GM21381 (cell line): ENCODE results near the gene KCNIP4.

Source experiments
- ATAC-seq: cut with Tn5 transposase; IDR thresholded peaks from one replicate; pipeline ENCODE4 v1.9.1; 2021; ENCODE audit warnings: mild to moderate bottlenecking, moderate library complexity; ENCODE audit not compliant: unreplicated experiment

Gene KCNIP4

GRCh38 chr4:21226637-21227538 lies 721.7 kb downstream of the KCNIP4 start:
- ATAC-seq: no peak

GRCh38 chr4:21211846-21212245 lies 736.7 kb downstream of the KCNIP4 start:
- ATAC-seq: no peak

- no peak for ATAC-seq
These were observed 738.7 kb downstream of the KCNIP4 start for GRCh38 chr4:21209860-21210259.

- no peak for ATAC-seq
These were observed 742.6 kb downstream of the KCNIP4 start for GRCh38 chr4:21205821-21206531.

- no peak for ATAC-seq
These were observed 745.2 kb downstream of the KCNIP4 start for GRCh38 chr4:21203416-21203815.

GRCh38 chr4:21202959-21203358 lies 745.6 kb downstream of the KCNIP4 start:
- no peak for ATAC-seq

GRCh38 chr4:21198683-21199082 lies 749.9 kb downstream of the KCNIP4 start:
- no peak for ATAC-seq

GRCh38 chr4:21195682-21196081 lies 752.9 kb downstream of the KCNIP4 start:
- ATAC-seq: no peak

- ATAC-seq: no peak
These were observed 756.2 kb downstream of the KCNIP4 start for GRCh38 chr4:21192367-21192766.

- ATAC-seq: no peak
These were observed 757.3 kb downstream of the KCNIP4 start for GRCh38 chr4:21191317-21191716.

GRCh38 chr4:21184788-21185187 lies 763.8 kb downstream of the KCNIP4 start:
- no peak for ATAC-seq

GRCh38 chr4:21181716-21182115 lies 766.9 kb downstream of the KCNIP4 start:
- no peak for ATAC-seq

GRCh38 chr4:21177871-21178270 lies 770.7 kb downstream of the KCNIP4 start:
- ATAC-seq: no peak

- no peak for ATAC-seq
These were observed 771.5 kb downstream of the KCNIP4 start for GRCh38 chr4:21177092-21177491.

- ATAC-seq: no peak
These were observed 780.9 kb downstream of the KCNIP4 start for GRCh38 chr4:21167711-21168110.

GRCh38 chr4:21155367-21155766 lies 793.2 kb downstream of the KCNIP4 start:
- no peak for ATAC-seq

- ATAC-seq: no peak
These were observed 809.2 kb downstream of the KCNIP4 start for GRCh38 chr4:21139327-21139726.

- no peak for ATAC-seq
These were observed 812.4 kb downstream of the KCNIP4 start for GRCh38 chr4:21136051-21136630.

GRCh38 chr4:21134994-21135393 lies 813.6 kb downstream of the KCNIP4 start:
- no peak for ATAC-seq

- no peak for ATAC-seq
These were observed 818.0 kb downstream of the KCNIP4 start for GRCh38 chr4:21130606-21131005.

GRCh38 chr4:21126014-21126512 lies 822.5 kb downstream of the KCNIP4 start:
- ATAC-seq: no peak

GRCh38 chr4:21118301-21118700 lies 830.3 kb downstream of the KCNIP4 start:
- no peak for ATAC-seq
